OCI-LY7 (cell line): ENCODE results near the gene NEMP2. TPM values are rescaled to one million over a fixed set of nuclear protein-coding genes. Genes with fewer than 3 reads are reported as not detected.

Experiments used
- BruUV-seq: library from RNA; stranded (reverse); fragments of 400-500 nt; replicated peaks from 2 replicates; lab custom pipeline; 2021; lab: Mats Ljungman, UMichigan
- CTCF ChIA-PET: fragments of 300-600 bp; sonication (Branson Sonifier 250); formaldehyde crosslinking; loops from one replicate; lab custom pipeline; 2022; ENCODE audit warnings: antibody characterized with exemption; ENCODE audit not compliant: unreplicated experiment; lab: Charles Lee
- POLR2A ChIA-PET: fragments of 300-600 bp; sonication (Branson Sonifier 250); formaldehyde crosslinking; loops from one replicate; lab custom pipeline; 2022; ENCODE audit warnings: antibody characterized with exemption; lab: Charles Lee
- DNase-seq: peaks from one replicate; pipeline ENCODE4 v3.0.0-alpha.2; 2015; ENCODE audit warnings: low spot score
- H2AFZ ChIP-seq: fragments of 200-600 bp; sonication (generic), shearing (Covaris generic); 2 replicates; pipeline ENCODE4 v1.6.1; 2014; ENCODE audit warnings: mild to moderate bottlenecking, antibody characterized with exemption, low read length, moderate library complexity
- H3K27ac ChIP-seq: fragments of 200-600 bp; sonication (generic); 2 replicates; pipeline ENCODE4 v1.5.1; 2014; ENCODE audit warnings: mixed run types, low read depth, mild to moderate bottlenecking, moderate library complexity, low read length, inconsistent platforms; ENCODE audit not compliant: poor library complexity, severe bottlenecking
- H3K36me3 ChIP-seq: fragments of 200-600 bp; sonication (generic); 2 replicates; pipeline ENCODE4 v1.6.1; 2014; ENCODE audit warnings: mild to moderate bottlenecking, antibody characterized with exemption, low read length, moderate library complexity, mixed read lengths; ENCODE audit not compliant: insufficient read depth
- H3K4me1 ChIP-seq: fragments of 200-600 bp; sonication (generic); 2 replicates; pipeline ENCODE4 v1.5.1; 2014; ENCODE audit warnings: mild to moderate bottlenecking, low read length; ENCODE audit not compliant: insufficient read depth, poor library complexity, severe bottlenecking
- H3K4me2 ChIP-seq: fragments of 200-600 bp; sonication (generic); 2 replicates; pipeline ENCODE4 v1.6.1; 2014; ENCODE audit warnings: mild to moderate bottlenecking, low read length
- H3K4me3 ChIP-seq: fragments of 200-600 bp; sonication (generic); 2 replicates; pipeline ENCODE4 v1.5.1; 2014; ENCODE audit warnings: mild to moderate bottlenecking, low read depth, low read length; ENCODE audit not compliant: poor library complexity, severe bottlenecking
- H3K79me2 ChIP-seq: fragments of 200-600 bp; sonication (generic); 2 replicates; pipeline ENCODE4 v1.6.1; 2016; ENCODE audit warnings: low read depth, mild to moderate bottlenecking, low read length, moderate library complexity, mixed read lengths; ENCODE audit not compliant: insufficient read depth
- H3K9me2 ChIP-seq: fragments of 200-600 bp; sonication (generic); 2 replicates; pipeline ENCODE4 v1.6.1; 2016; ENCODE audit warnings: mild to moderate bottlenecking, low read length, mixed read lengths; ENCODE audit not compliant: insufficient read depth
- H3K9me3 ChIP-seq: fragments of 200-600 bp; sonication (generic); 2 replicates; pipeline ENCODE4 v1.6.1; 2014; ENCODE audit warnings: mild to moderate bottlenecking, mixed run types, low read length, mixed read lengths
- H4K20me1 ChIP-seq: fragments of 200-600 bp; sonication (generic); 2 replicates; pipeline ENCODE4 v1.6.1; 2014; ENCODE audit warnings: mild to moderate bottlenecking, antibody characterized with exemption, low read length, moderate library complexity, mixed read lengths; ENCODE audit not compliant: insufficient read depth
- CTCF ChIP-seq: fragments of 200-600 bp; sonication (generic); conservative IDR thresholded peaks from 2 replicates; pipeline ENCODE4 v1.5.1; 2014; ENCODE audit warnings: mild to moderate bottlenecking, antibody characterized with exemption, low read length, moderate library complexity, mixed read lengths
- EZH2phosphoT487 ChIP-seq: fragments of 200-600 bp; sonication (generic); IDR thresholded peaks from 2 replicates; pipeline ENCODE4 v1.6.1; 2018; ENCODE audit warnings: low read depth, borderline replicate concordance, mild to moderate bottlenecking, mixed run types, antibody characterized with exemption, low read length, moderate library complexity, mixed read lengths
- intact Hi-C: fragments of 100-400 bp; cut with micrococcal nuclease; formaldehyde crosslinking; loops from one replicate; pipeline ENCODE4 v1.10.0; 2022; ENCODE audit not compliant: unreplicated experiment
- total RNA-seq, 2 experiments: library from RNA; depleted of rRNA in 1 of 2; stranded (reverse); fragments of >200 nt in 1 of 2; shearing (Covaris generic) in 1 of 2; gene quantifications; 2 replicates each; pipeline ENCODE4 v1.2.3, GENCODE V29; 2014 to 2022

NEMP2 gene
- total RNA-seq, 2 experiments from 2014 or later: 5.6 to 18.5 TPM

DNA sequence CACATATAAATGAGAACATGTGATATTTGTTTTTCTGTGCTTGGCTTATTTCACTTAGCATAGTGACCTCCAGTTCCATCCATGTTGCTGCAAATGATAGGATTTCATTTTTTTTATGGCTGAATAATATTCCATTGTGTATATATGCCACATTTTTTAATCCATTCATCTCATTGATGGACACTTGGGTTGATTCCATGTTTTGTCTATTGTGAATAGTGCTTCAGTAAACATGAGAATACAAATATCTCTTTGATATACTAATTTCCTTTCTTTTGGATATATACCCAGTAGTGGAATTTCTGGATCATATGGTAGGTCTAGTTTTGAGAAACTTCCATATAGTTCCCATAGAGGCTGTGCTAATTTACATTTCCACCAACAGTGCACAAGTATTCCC, 3.7 kb upstream of the NEMP2 start:
- ChIA-PET POLR2A (interaction anchor here (0.7 kb wide), 1 partner anchor 1324 kb away, joined by 3 read pairs; no protein-coding TSS in a partner anchor), CTCF (no interaction called here)
- no peak for TF ChIP-seq EZH2phosphoT487
- TF ChIP-seq CTCF: no peak
- Histone ChIP-seq H3K9me2 (no peaks in the 10 kb centered on the region), H3K4me1 (peaks cover 20% of the 10 kb centered on the region), H3K4me3 (no peak overlapping the region), H3K9me3 (peaks cover 56% of the 10 kb centered on the region), H3K4me2 (no peak overlapping the region), H3K79me2 (peaks cover 13% of the 10 kb centered on the region; the same call in 1 of the 2 replicates), H3K27ac (no peak overlapping the region), H2AFZ (no peak overlapping the region), H3K36me3 (peaks cover 22% of the 10 kb centered on the region), H4K20me1 (no peaks in the 10 kb centered on the region)
- BruUV-seq: no TSS peak
- intact Hi-C loops: loop anchor here (10.0 kb wide), 1 partner anchor 773 kb away; the partner anchor contains the start of gene OSGEPL1
- DNase-seq: no peak

DNA sequence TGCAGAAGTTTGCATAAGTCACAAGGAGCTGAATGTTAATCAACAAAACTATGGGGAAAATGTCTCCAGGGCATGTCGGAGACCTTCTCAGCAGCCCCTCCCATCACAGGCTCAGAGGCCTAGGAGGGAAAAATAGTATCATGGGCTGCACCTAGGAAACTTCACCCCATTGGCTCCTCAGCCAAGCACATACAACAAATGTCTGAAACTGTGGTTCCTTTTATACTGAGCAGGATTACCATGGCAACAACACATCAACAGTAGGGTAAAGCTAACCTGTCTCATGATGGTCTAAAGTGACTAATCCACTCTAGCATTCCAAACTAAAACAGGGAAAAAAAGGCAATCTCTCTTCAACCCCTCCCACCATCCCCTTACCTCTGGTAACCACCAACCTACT, 3.2 kb upstream of the NEMP2 start:
- no peak for DNase-seq
- Histone ChIP-seq H3K9me3 (peaks cover 53% of the 10 kb centered on the region), H3K36me3 (peaks cover 22% of the 10 kb centered on the region), H3K79me2 (peaks cover 13% of the 10 kb centered on the region; the same call in 1 of the 2 replicates), H3K27ac (no peak overlapping the region), H3K4me1 (peaks cover 24% of the 10 kb centered on the region), H4K20me1 (no peaks in the 10 kb centered on the region), H3K4me3 (no peak overlapping the region), H3K9me2 (no peaks in the 10 kb centered on the region), H2AFZ (no peak overlapping the region), H3K4me2 (no peak overlapping the region)
- intact Hi-C loops: loop anchor here (10.0 kb wide), 1 partner anchor 773 kb away; the partner anchor contains the start of gene OSGEPL1
- CTCF ChIA-PET: no interaction called here
- POLR2A ChIA-PET: no interaction called here
- BruUV-seq: no TSS peak
- no peak for TF ChIP-seq CTCF
- no peak for TF ChIP-seq EZH2phosphoT487

- Histone ChIP-seq H3K79me2 (peaks cover 13% of the 10 kb centered on the region; the same call in 1 of the 2 replicates), H3K9me2 (no peaks in the 10 kb centered on the region), H3K36me3 (peaks cover 22% of the 10 kb centered on the region), H3K9me3 (peaks cover 38% of the 10 kb centered on the region), H3K4me2 (peak overlapping the region; percentile 97), H2AFZ (no peak overlapping the region), H3K27ac (no peak overlapping the region), H3K4me1 (peaks cover 35% of the 10 kb centered on the region), H3K4me3 (peak overlapping the region; percentile 74), H4K20me1 (no peaks in the 10 kb centered on the region)
- no peak for TF ChIP-seq EZH2phosphoT487
- BruUV-seq: no TSS peak
- DNase-seq: peak; percentile 6
- ChIA-PET POLR2A (no interaction called here), CTCF (no interaction called here)
- intact Hi-C loops: loop anchor here (2.0 to 10.0 kb wide), 2 partner anchors 217 to 771 kb away; partner anchors contain the start of genes HIBCH and OSGEPL1
These were observed 1.1 kb upstream of the NEMP2 start for GRCh38 chr2:190535586-190535985.
